Measurements from ENCODE around the gene GID8. TPM values are rescaled to one million over a fixed set of nuclear protein-coding genes. Genes with fewer than 3 reads are reported as not detected.

The GID8 gene
- polyA plus RNA-seq, 1 donor from 2014 or later, result 54.8 TPM

GRCh38 chr20:62900692-62901584, 37.0 kb upstream of the GID8 start:
- H4K20me1 ChIP-seq (ENCODE audit: insufficient read depth), result no peaks in the 10 kb centered on the region

DNA sequence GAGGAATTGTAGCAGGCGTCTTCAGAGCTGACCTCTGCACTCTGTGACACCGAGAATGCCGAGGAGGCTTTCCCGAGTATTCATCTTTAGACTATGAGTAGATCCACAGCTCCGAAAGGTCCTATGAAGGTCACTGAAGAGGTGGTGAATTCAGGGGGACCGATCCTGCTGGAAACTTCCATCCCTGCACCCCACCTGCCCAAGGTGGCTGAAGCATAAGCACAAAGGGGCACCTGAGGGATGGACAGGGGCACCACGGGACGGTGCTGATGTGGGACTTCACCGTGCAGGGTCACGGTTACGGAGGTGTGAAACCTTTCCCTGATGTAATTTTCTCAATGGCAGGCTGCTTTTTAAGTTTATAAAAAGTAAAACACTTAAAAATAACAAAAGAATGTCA, 36.1 kb upstream of the GID8 start:
- Histone ChIP-seq H3F3A (ENCODE audit: insufficient read depth, low read length, poor library complexity, severe bottlenecking) (no peaks in the 10 kb centered on the region), H3K36me3 (ENCODE audit: insufficient read depth, low read length) (peaks cover 2% of the 10 kb centered on the region), H4K20me1 (ENCODE audit: insufficient read depth) (no peaks in the 10 kb centered on the region), H3K9me3 (ENCODE audit: low read length) (no peaks in the 10 kb centered on the region), H3K27ac (ENCODE audit: low read length) (no peak overlapping the region), H3K27me3 (ENCODE audit: insufficient read depth, low read depth, low read length) (no peaks in the 10 kb centered on the region), H3K4me3 (ENCODE audit: low read length) (no peak overlapping the region), H3K9ac (ENCODE audit: low read length) (no peak overlapping the region), H3K9me2 (ENCODE audit: insufficient read depth, low read length) (no peaks in the 10 kb centered on the region), H3K4me2 (ENCODE audit: low read length) (no peak overlapping the region), H2AFZ (ENCODE audit: low read depth, low read length) (no peak overlapping the region), H3K79me2 (replicated peaks; ENCODE audit: insufficient read depth, low read length) (no peaks in the 10 kb centered on the region)
- no peak for TF ChIP-seq SMC3 (conservative IDR thresholded peaks at IDR 0.05; ENCODE audit: poor library complexity)
- no peak for TF ChIP-seq EZH2 (IDR thresholded peaks at IDR 0.05; ENCODE audit: borderline replicate concordance, insufficient read depth, low read length, poor library complexity, severe bottlenecking)
- TF ChIP-seq, protein P1, sequence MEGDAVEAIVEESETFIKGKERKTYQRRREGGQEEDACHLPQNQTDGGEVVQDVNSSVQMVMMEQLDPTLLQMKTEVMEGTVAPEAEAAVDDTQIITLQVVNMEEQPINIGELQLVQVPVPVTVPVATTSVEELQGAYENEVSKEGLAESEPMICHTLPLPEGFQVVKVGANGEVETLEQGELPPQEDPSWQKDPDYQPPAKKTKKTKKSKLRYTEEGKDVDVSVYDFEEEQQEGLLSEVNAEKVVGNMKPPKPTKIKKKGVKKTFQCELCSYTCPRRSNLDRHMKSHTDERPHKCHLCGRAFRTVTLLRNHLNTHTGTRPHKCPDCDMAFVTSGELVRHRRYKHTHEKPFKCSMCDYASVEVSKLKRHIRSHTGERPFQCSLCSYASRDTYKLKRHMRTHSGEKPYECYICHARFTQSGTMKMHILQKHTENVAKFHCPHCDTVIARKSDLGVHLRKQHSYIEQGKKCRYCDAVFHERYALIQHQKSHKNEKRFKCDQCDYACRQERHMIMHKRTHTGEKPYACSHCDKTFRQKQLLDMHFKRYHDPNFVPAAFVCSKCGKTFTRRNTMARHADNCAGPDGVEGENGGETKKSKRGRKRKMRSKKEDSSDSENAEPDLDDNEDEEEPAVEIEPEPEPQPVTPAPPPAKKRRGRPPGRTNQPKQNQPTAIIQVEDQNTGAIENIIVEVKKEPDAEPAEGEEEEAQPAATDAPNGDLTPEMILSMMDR (IDR thresholded peaks at IDR 0.05; ENCODE audit: poor library complexity, severe bottlenecking), result no peak
- no peak for TF ChIP-seq POLR2AphosphoS5 (IDR thresholded peaks at IDR 0.05)
- TF ChIP-seq REST (IDR thresholded peaks at IDR 0.05; ENCODE audit: borderline replicate concordance), result no peak
- TF ChIP-seq MXI1 (conservative IDR thresholded peaks at IDR 0.05; ENCODE audit: poor library complexity, severe bottlenecking), result no peak

More at GRCh38 chr20:62900692-62901584, 37.0 kb upstream of the GID8 start:
- Histone ChIP-seq H3K4me2 (ENCODE audit: low read length) (no peak overlapping the region), H3K4me3 (ENCODE audit: low read length) (no peak overlapping the region), H3K9me2 (ENCODE audit: insufficient read depth, low read length) (no peaks in the 10 kb centered on the region), H2AFZ (ENCODE audit: low read depth, low read length) (no peak overlapping the region), H3K9ac (ENCODE audit: low read length) (peak overlapping the region; percentile 30), H3K27ac (ENCODE audit: low read length) (peak overlapping the region; percentile 55), H3K36me3 (ENCODE audit: insufficient read depth, low read length) (no peaks in the 10 kb centered on the region), H3K79me2 (replicated peaks; ENCODE audit: insufficient read depth, low read length) (no peaks in the 10 kb centered on the region), H3K9me3 (ENCODE audit: low read length) (no peaks in the 10 kb centered on the region), H3F3A (ENCODE audit: insufficient read depth, low read length, poor library complexity, severe bottlenecking) (no peaks in the 10 kb centered on the region), H3K27me3 (ENCODE audit: insufficient read depth, low read depth, low read length) (no peaks in the 10 kb centered on the region)
- TF ChIP-seq POLR2AphosphoS5 (IDR thresholded peaks at IDR 0.05) (peak; percentile 12), REST (IDR thresholded peaks at IDR 0.05; ENCODE audit: borderline replicate concordance) (no peak)
